HG02981 (cell line): ENCODE results near the gene HERC3.

Source experiments
- ATAC-seq: cut with Tn5 transposase; IDR thresholded peaks from one replicate; pipeline ENCODE4 v1.9.1; 2021; ENCODE audit warnings: mild to moderate bottlenecking, moderate library complexity; ENCODE audit not compliant: unreplicated experiment

The HERC3 gene

GRCh38 chr4:88713782-88714181 lies 121.5 kb downstream of the HERC3 start:
- no peak for ATAC-seq

- ATAC-seq: no peak
Measured at GRCh38 chr4:88718098-88718497, 125.8 kb downstream of the HERC3 start.

GRCh38 chr4:88719381-88719780 lies 127.1 kb downstream of the HERC3 start:
- no peak for ATAC-seq

- no peak for ATAC-seq
Measured at GRCh38 chr4:88720451-88721428, 128.5 kb downstream of the HERC3 start.

GRCh38 chr4:88722276-88722780 lies 130.0 kb downstream of the HERC3 start:
- ATAC-seq: no peak

- no peak for ATAC-seq
Measured at GRCh38 chr4:88722828-88723227, 130.5 kb downstream of the HERC3 start.

GRCh38 chr4:88724406-88724805 lies 132.1 kb downstream of the HERC3 start:
- ATAC-seq: no peak

- no peak for ATAC-seq
Measured at GRCh38 chr4:88725143-88725542, 132.9 kb downstream of the HERC3 start.

GRCh38 chr4:88725986-88726385 lies 133.7 kb downstream of the HERC3 start:
- no peak for ATAC-seq

- no peak for ATAC-seq
Measured at GRCh38 chr4:88728146-88728545, 135.9 kb downstream of the HERC3 start.

GRCh38 chr4:88729146-88729760 lies 137.0 kb downstream of the HERC3 start:
- ATAC-seq: no peak

- no peak for ATAC-seq
Measured at GRCh38 chr4:88730811-88731210, 138.5 kb downstream of the HERC3 start.

- ATAC-seq: no peak
Measured at GRCh38 chr4:88731381-88731780, 139.1 kb downstream of the HERC3 start.

- no peak for ATAC-seq
Measured at GRCh38 chr4:88732714-88733368, 140.6 kb downstream of the HERC3 start.

- ATAC-seq: no peak
Measured at GRCh38 chr4:88734403-88734949, 142.2 kb downstream of the HERC3 start.

- ATAC-seq: no peak
Measured at GRCh38 chr4:88735564-88735963, 143.3 kb downstream of the HERC3 start.

GRCh38 chr4:88736264-88736663 lies 144.0 kb downstream of the HERC3 start:
- ATAC-seq: no peak

- peak; percentile 96 for ATAC-seq
Measured at GRCh38 chr4:88737307-88737941, 145.1 kb downstream of the HERC3 start.

- ATAC-seq: no peak
Measured at GRCh38 chr4:88738180-88738579, 145.9 kb downstream of the HERC3 start.

- ATAC-seq: no peak
Measured at GRCh38 chr4:88742561-88742960, 150.3 kb downstream of the HERC3 start.

GRCh38 chr4:88743696-88744095 lies 151.4 kb downstream of the HERC3 start:
- no peak for ATAC-seq
